Type B pancreatic cell (in vitro differentiated cells): Measurements from ENCODE around the gene SRSF11. TPM values are rescaled to one million over a fixed set of nuclear protein-coding genes. Genes with fewer than 3 reads are reported as not detected.

Source experiments
- DNase-seq: peaks from one replicate; pipeline ENCODE4 v3.0.0; 2021; ENCODE audit warnings: mixed read lengths; ENCODE audit not compliant: unreplicated experiment; ENCODE audit errors: extremely low spot score
- H3K27ac Mint-ChIP-seq: 2 replicates; pipeline ENCODE4 v1.8.0; 2021; ENCODE audit warnings: mild to moderate bottlenecking, mixed read lengths
- H3K27me3 Mint-ChIP-seq: 2 replicates; pipeline ENCODE4 v1.8.0; 2021; ENCODE audit warnings: mixed read lengths
- H3K36me3 Mint-ChIP-seq: 2 replicates; pipeline ENCODE4 v1.8.0; 2021; ENCODE audit warnings: mixed read lengths
- H3K4me1 Mint-ChIP-seq: one replicate; pipeline ENCODE4 v1.8.0; 2021; ENCODE audit warnings: mixed read lengths; ENCODE audit not compliant: unreplicated experiment
- H3K4me3 Mint-ChIP-seq: 2 replicates; pipeline ENCODE4 v1.8.0; 2021; ENCODE audit warnings: mild to moderate bottlenecking, mixed read lengths
- H3K9me3 Mint-ChIP-seq: 2 replicates; pipeline ENCODE4 v1.8.0; 2021; ENCODE audit warnings: mixed read lengths
- total RNA-seq: library from RNA; stranded (reverse); gene quantifications from 2 replicates; pipeline ENCODE4 v1.2.1, GENCODE V29; 2021; ENCODE audit warnings: low replicate concordance
- TF ChIP-seq, protein P1 (sequence below): fragments of 200-600 bp; sonication (generic); conservative IDR thresholded peaks from 2 replicates; pipeline ENCODE4 v1.5.0; 2021; ENCODE audit warnings: antibody characterized with exemption, mild to moderate bottlenecking

SRSF11 gene
- total RNA-seq, 1 donor from 2014 or later, result 217 TPM

DNA sequence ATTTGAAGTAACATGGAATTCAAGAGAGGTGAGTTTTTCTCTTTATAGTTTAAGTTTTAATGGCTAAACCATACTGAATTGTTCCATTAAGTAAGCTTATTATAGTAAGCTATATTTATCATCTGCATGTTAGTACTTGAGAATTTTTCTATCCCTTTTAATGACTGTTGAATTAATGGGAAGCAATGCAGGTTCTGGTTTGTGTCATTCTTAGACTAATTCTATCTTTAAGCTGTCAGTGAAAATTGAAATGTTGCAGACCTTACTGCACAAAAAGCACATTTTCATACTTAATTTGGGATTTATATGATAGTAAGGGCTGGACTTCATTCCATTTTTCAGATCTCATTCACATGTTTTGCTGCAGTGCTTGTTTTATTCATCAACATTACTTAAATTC, 25.9 kb downstream of the SRSF11 start:
- Mint-ChIP-seq H3K27ac (no peak overlapping the region), H3K4me1 (no peaks in the 10 kb centered on the region), H3K36me3 (peaks cover 50% of the 10 kb centered on the region), H3K27me3 (no peaks in the 10 kb centered on the region), H3K4me3 (no peak overlapping the region), H3K9me3 (no peaks in the 10 kb centered on the region)
- TF ChIP-seq, protein P1, sequence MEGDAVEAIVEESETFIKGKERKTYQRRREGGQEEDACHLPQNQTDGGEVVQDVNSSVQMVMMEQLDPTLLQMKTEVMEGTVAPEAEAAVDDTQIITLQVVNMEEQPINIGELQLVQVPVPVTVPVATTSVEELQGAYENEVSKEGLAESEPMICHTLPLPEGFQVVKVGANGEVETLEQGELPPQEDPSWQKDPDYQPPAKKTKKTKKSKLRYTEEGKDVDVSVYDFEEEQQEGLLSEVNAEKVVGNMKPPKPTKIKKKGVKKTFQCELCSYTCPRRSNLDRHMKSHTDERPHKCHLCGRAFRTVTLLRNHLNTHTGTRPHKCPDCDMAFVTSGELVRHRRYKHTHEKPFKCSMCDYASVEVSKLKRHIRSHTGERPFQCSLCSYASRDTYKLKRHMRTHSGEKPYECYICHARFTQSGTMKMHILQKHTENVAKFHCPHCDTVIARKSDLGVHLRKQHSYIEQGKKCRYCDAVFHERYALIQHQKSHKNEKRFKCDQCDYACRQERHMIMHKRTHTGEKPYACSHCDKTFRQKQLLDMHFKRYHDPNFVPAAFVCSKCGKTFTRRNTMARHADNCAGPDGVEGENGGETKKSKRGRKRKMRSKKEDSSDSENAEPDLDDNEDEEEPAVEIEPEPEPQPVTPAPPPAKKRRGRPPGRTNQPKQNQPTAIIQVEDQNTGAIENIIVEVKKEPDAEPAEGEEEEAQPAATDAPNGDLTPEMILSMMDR, result no peak
- DNase-seq, result no peak

DNA sequence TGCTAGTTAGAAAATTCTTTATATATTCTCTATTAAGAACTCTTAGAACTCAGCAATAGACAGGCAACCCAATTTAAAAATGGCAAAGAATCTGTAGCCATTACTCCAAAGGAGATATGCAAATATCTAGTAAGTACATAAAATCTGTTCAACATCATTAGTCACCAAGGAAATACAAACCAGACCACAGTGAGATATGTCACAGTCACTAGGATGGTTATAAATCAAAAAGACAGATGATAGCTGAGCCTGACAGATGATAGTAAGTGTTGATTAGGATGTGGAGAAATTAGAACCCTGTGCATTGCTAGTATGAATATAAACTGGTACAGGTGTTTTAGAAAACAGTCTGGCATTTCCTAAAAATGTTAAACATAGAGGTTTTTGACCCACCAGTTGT, 26.6 kb downstream of the SRSF11 start:
- Mint-ChIP-seq H3K36me3 (peaks cover 48% of the 10 kb centered on the region), H3K9me3 (no peaks in the 10 kb centered on the region), H3K27me3 (no peaks in the 10 kb centered on the region), H3K4me1 (no peaks in the 10 kb centered on the region), H3K27ac (no peak overlapping the region), H3K4me3 (no peak overlapping the region)
- no peak for DNase-seq
- TF ChIP-seq, protein P1, result no peak

DNA sequence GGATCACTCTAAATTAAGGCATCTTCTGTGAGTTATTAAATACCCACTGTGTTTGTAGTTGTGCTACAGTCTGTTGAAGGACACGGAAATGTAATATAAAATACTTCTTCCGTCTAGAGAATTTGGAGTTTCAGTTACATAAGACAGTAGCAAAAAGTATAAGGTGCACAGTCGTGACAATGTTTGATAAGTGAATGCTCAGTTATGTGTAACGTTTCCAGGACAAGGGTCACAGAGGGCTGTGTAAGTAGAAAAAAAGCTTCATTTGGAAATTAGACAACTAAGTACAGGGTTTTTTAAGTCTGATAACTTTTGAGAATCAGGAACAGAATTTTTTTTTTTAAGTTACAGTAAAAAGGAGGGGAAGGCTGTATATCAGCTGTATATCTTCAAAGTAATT, 27.5 kb downstream of the SRSF11 start:
- Mint-ChIP-seq H3K27ac (no peak overlapping the region), H3K36me3 (peaks cover 42% of the 10 kb centered on the region), H3K27me3 (no peaks in the 10 kb centered on the region), H3K4me3 (no peak overlapping the region), H3K4me1 (no peaks in the 10 kb centered on the region), H3K9me3 (no peaks in the 10 kb centered on the region)
- TF ChIP-seq, protein P1, result no peak
- no peak for DNase-seq

DNA sequence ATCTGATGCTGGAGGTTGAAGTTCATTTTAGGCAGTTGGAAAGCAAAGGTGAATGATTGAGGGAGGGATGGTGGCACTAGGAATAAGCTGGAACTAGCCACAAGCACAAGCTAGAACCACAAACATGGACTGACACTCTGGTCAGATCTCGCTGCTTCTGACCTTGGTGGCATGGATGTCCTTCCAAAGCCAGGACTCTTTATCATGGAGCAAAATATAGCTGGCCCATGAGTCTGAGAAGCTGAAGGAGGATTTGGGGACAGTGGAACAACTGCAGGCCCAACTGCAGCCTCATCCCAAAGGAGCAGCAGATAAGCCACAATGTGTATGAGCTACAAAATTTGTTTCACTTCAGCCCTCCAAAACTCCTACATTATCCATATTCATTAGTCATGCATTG, 35.5 kb downstream of the SRSF11 start:
- H3K4me3 Mint-ChIP-seq, result no peak overlapping the region
- H3K36me3 Mint-ChIP-seq, result peaks cover 5% of the 10 kb centered on the region
- H3K4me1 Mint-ChIP-seq, result no peaks in the 10 kb centered on the region
- H3K27me3 Mint-ChIP-seq, result no peaks in the 10 kb centered on the region
- no peaks in the 10 kb centered on the region for H3K9me3 Mint-ChIP-seq
- TF ChIP-seq, protein P1, result no peak
- no peak for DNase-seq
- no peak overlapping the region for H3K27ac Mint-ChIP-seq

DNA sequence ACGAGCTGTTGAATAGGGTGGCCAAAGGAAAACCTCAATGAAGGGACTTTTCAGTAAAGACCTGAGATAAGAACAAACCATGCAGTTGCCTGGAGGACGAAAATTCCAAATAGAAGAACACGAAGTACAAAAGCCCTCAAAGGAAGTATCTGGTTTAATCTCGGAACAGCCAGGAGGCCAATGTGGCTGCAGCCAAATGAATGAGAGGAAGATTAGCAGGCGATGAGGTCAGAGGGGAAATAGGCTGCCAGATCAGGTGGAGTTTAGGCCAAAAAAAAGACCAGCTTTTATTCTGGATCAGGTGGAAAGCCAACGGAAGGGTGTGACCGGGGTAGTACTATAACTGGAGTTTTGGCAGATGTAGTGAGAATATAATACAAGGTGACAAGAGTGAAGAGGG, 43.7 kb downstream of the SRSF11 start:
- Mint-ChIP-seq H3K36me3 (peaks cover 32% of the 10 kb centered on the region), H3K27me3 (no peaks in the 10 kb centered on the region), H3K9me3 (no peaks in the 10 kb centered on the region), H3K27ac (no peak overlapping the region), H3K4me1 (no peaks in the 10 kb centered on the region), H3K4me3 (no peak overlapping the region)
- TF ChIP-seq, protein P1, result no peak
- no peak for DNase-seq

DNA sequence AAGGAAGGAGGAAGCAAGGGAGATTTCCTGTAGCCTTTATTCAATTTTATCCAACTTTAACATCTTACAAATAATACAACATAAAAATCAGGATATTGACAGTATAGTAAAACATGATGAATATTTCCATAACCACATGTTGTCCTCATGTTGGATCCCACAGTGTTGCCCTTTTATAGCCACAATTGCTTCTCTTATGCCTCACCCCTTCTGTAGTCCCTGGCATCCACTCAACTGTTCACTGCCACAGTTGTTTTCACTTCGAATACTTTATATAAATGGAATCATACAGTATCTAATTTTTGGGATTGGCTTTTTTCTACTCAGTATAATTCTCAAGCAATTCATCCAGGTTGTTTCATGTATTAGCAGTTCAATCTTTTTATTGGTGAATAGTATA, 44.8 kb downstream of the SRSF11 start:
- H3K27ac Mint-ChIP-seq, result no peak overlapping the region
- peaks cover 27% of the 10 kb centered on the region for H3K36me3 Mint-ChIP-seq
- H3K9me3 Mint-ChIP-seq, result no peaks in the 10 kb centered on the region
- no peaks in the 10 kb centered on the region for H3K4me1 Mint-ChIP-seq
- TF ChIP-seq, protein P1, result no peak
- H3K4me3 Mint-ChIP-seq, result no peak overlapping the region
- no peak for DNase-seq
- no peaks in the 10 kb centered on the region for H3K27me3 Mint-ChIP-seq
